HG03378 (cell line): Measurements from ENCODE around the gene SKA1.

Experiments
- ATAC-seq: cut with Tn5 transposase; IDR thresholded peaks from one replicate; pipeline ENCODE4 v1.9.1; 2021; ENCODE audit warnings: mild to moderate bottlenecking, moderate library complexity; ENCODE audit not compliant: unreplicated experiment

Gene SKA1

GRCh38 chr18:50374753-50375391 lies at the start of gene SKA1:
TSS of gene SKA1 (plus strand) at chr18:50375046. CDS start at chr18:50375831, 785 bp downstream.
- peak; percentile 86 for ATAC-seq

GRCh38 chr18:50327983-50328382 lies 46.9 kb upstream of the SKA1 start:
- ATAC-seq, result no peak

- no peak for ATAC-seq
Observed at GRCh38 chr18:50330176-50330575, 44.7 kb upstream of the SKA1 start.

- no peak for ATAC-seq
Observed at GRCh38 chr18:50331691-50332090, 43.2 kb upstream of the SKA1 start.

GRCh38 chr18:50334546-50335152 lies 40.2 kb upstream of the SKA1 start:
- peak; percentile 78 for ATAC-seq

- ATAC-seq, result no peak
Observed at GRCh38 chr18:50338122-50338521, 36.7 kb upstream of the SKA1 start.

GRCh38 chr18:50338715-50339114 lies 36.1 kb upstream of the SKA1 start:
- no peak for ATAC-seq

GRCh38 chr18:50340078-50340477 lies 34.8 kb upstream of the SKA1 start:
- no peak for ATAC-seq

GRCh38 chr18:50341443-50341842 lies 33.4 kb upstream of the SKA1 start:
- no peak for ATAC-seq

- ATAC-seq, result no peak
Observed at GRCh38 chr18:50350699-50351098, 24.1 kb upstream of the SKA1 start.

- peak; percentile 77 for ATAC-seq
Observed at GRCh38 chr18:50356036-50356945, 18.6 kb upstream of the SKA1 start.

- ATAC-seq, result no peak
Observed at GRCh38 chr18:50358844-50359243, 16.0 kb upstream of the SKA1 start.

- no peak for ATAC-seq
Observed at GRCh38 chr18:50359806-50360205, 15.0 kb upstream of the SKA1 start.

GRCh38 chr18:50360611-50361010 lies 14.2 kb upstream of the SKA1 start:
- no peak for ATAC-seq

- no peak for ATAC-seq
Observed at GRCh38 chr18:50369672-50370071, 5.2 kb upstream of the SKA1 start.

- no peak for ATAC-seq
Observed at GRCh38 chr18:50372743-50373142, 2.1 kb upstream of the SKA1 start.

- ATAC-seq, result no peak
Observed at GRCh38 chr18:50373561-50374219, 1.2 kb upstream of the SKA1 start.

GRCh38 chr18:50374220-50374752 lies 560 bp upstream of the SKA1 start:
- no peak for ATAC-seq

GRCh38 chr18:50377061-50377798 lies 2.4 kb downstream of the SKA1 start:
- no peak for ATAC-seq

GRCh38 chr18:50388988-50389387 lies 14.1 kb downstream of the SKA1 start:
- ATAC-seq, result no peak
